A549 (cell line): ENCODE results near the gene CARD14.

Experiments
- BHLHE40 ChIP-seq: IDR thresholded peaks from 2 replicates; pipeline ENCODE4 v1.6.1; 2012; ENCODE audit warnings: low read depth, low read length, inconsistent platforms
- EP300 ChIP-seq, 2 experiments: fragments of >200 bp; sonication (Bioruptor Twin); formaldehyde crosslinking; IDR thresholded peaks; 2 replicates in 1 of 2; 3 replicates in 1 of 2; pipeline ENCODE4 v1.6.1; 2016 to 2017
- KDM5A ChIP-seq: fragments of 200-600 bp; sonication (generic); IDR thresholded peaks from 2 replicates; pipeline ENCODE4 v1.6.1; 2016; ENCODE audit warnings: antibody characterized with exemption, mild to moderate bottlenecking
- PHF8 ChIP-seq: fragments of 200-600 bp; sonication (generic); IDR thresholded peaks from 2 replicates; pipeline ENCODE4 v1.6.1; 2016; ENCODE audit warnings: low read depth, mild to moderate bottlenecking, antibody characterized with exemption, moderate library complexity, borderline replicate concordance
- POLR2A ChIP-seq: IDR thresholded peaks from 2 replicates; pipeline ENCODE4 v1.6.1; 2012; ENCODE audit warnings: mild to moderate bottlenecking, low read length
- RAD21 ChIP-seq, 2 experiments: fragments of >200 bp in 1 of 2; sonication (Bioruptor Twin) in 1 of 2; formaldehyde crosslinking in 1 of 2; IDR thresholded peaks in 1 of 2; conservative IDR thresholded peaks in 1 of 2; 2 replicates in 1 of 2; 3 replicates in 1 of 2; pipeline ENCODE4 v1.6.1; 2012 to 2018; ENCODE audit warnings: inconsistent platforms in 1 of 2
- SMC3 ChIP-seq: fragments of >200 bp; sonication (Bioruptor Twin); formaldehyde crosslinking; IDR thresholded peaks from 3 replicates; pipeline ENCODE4 v1.6.1; 2018; ENCODE audit warnings: inconsistent platforms
- TP53 ChIP-seq: fragments of 250-450 bp; sonication (Bioruptor Pico); IDR thresholded peaks from 2 replicates; pipeline ENCODE4 v1.5.0; 2021; ENCODE audit warnings: mild to moderate bottlenecking, moderate library complexity
- ZFP36 ChIP-seq: fragments of 450-650 bp; IDR thresholded peaks from 2 replicates; pipeline ENCODE4 v1.6.1; 2014; ENCODE audit warnings: borderline replicate concordance; ENCODE audit not compliant: partially characterized antibody
- TF ChIP-seq, protein P1 (sequence below): fragments of >200 bp; sonication (Bioruptor Twin); formaldehyde crosslinking; IDR thresholded peaks from 3 replicates; pipeline ENCODE4 v1.5.1; 2016
- TF ChIP-seq, protein P2 (sequence below): fragments of 250-450 bp; sonication (Bioruptor Pico); IDR thresholded peaks from 2 replicates; pipeline ENCODE4 v1.5.0; 2021; ENCODE audit warnings: mild to moderate bottlenecking, moderate library complexity, borderline replicate concordance
- TF ChIP-seq, protein P3 (sequence below): fragments of 200-600 bp; sonication (generic); IDR thresholded peaks from 2 replicates; pipeline ENCODE4 v1.6.1; 2016; ENCODE audit warnings: antibody characterized with exemption, mild to moderate bottlenecking, moderate library complexity
- TF ChIP-seq, protein P4 (sequence below): fragments of 450-650 bp; IDR thresholded peaks from 2 replicates; pipeline ENCODE4 v1.6.1; 2014; ENCODE audit warnings: antibody characterized with exemption

DNA sequence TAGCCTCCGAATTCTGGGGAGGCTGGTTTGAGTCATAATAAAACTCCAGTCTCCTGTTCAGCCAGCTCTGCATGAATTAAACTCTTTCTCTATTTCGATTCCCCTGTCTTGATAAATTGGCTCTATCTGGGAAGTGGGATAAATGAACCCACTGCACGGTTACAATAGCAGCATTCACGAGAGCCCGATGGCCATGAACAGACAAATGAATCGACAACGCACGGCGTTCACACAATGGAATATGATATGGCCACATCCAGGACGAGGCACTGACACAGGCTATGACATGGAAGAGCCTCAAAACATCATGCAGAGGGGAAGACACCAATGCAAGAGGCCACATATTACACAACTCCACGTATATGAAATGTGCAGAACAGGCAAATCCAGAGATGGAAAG lies 5.6 kb upstream of the CARD14 start:
- TF ChIP-seq EP300 (IDR thresholded peaks at IDR 0.05) (no peak), ZFP36 (no peak), POLR2A (no peak), SMC3 (no peak), TP53 (CRISPR knock-in tag) (no peak), KDM5A (no peak), BHLHE40 (no peak), RAD21 (conservative IDR thresholded peaks at IDR 0.05 in 1 of 2, IDR thresholded peaks at IDR 0.05 in 1 of 2) (no peak), PHF8 (no peak)
- TF ChIP-seq, protein P1, sequence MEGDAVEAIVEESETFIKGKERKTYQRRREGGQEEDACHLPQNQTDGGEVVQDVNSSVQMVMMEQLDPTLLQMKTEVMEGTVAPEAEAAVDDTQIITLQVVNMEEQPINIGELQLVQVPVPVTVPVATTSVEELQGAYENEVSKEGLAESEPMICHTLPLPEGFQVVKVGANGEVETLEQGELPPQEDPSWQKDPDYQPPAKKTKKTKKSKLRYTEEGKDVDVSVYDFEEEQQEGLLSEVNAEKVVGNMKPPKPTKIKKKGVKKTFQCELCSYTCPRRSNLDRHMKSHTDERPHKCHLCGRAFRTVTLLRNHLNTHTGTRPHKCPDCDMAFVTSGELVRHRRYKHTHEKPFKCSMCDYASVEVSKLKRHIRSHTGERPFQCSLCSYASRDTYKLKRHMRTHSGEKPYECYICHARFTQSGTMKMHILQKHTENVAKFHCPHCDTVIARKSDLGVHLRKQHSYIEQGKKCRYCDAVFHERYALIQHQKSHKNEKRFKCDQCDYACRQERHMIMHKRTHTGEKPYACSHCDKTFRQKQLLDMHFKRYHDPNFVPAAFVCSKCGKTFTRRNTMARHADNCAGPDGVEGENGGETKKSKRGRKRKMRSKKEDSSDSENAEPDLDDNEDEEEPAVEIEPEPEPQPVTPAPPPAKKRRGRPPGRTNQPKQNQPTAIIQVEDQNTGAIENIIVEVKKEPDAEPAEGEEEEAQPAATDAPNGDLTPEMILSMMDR = no peak
- TF ChIP-seq, protein P2, sequence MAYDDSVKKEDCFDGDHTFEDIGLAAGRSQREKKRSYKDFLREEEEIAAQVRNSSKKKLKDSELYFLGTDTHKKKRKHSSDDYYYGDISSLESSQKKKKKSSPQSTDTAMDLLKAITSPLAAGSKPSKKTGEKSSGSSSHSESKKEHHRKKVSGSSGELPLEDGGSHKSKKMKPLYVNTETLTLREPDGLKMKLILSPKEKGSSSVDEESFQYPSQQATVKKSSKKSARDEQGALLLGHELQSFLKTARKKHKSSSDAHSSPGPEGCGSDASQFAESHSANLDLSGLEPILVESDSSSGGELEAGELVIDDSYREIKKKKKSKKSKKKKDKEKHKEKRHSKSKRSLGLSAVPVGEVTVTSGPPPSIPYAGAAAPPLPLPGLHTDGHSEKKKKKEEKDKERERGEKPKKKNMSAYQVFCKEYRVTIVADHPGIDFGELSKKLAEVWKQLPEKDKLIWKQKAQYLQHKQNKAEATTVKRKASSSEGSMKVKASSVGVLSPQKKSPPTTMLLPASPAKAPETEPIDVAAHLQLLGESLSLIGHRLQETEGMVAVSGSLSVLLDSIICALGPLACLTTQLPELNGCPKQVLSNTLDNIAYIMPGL (CRISPR knock-in tag) = no peak
- TF ChIP-seq, protein P3, sequence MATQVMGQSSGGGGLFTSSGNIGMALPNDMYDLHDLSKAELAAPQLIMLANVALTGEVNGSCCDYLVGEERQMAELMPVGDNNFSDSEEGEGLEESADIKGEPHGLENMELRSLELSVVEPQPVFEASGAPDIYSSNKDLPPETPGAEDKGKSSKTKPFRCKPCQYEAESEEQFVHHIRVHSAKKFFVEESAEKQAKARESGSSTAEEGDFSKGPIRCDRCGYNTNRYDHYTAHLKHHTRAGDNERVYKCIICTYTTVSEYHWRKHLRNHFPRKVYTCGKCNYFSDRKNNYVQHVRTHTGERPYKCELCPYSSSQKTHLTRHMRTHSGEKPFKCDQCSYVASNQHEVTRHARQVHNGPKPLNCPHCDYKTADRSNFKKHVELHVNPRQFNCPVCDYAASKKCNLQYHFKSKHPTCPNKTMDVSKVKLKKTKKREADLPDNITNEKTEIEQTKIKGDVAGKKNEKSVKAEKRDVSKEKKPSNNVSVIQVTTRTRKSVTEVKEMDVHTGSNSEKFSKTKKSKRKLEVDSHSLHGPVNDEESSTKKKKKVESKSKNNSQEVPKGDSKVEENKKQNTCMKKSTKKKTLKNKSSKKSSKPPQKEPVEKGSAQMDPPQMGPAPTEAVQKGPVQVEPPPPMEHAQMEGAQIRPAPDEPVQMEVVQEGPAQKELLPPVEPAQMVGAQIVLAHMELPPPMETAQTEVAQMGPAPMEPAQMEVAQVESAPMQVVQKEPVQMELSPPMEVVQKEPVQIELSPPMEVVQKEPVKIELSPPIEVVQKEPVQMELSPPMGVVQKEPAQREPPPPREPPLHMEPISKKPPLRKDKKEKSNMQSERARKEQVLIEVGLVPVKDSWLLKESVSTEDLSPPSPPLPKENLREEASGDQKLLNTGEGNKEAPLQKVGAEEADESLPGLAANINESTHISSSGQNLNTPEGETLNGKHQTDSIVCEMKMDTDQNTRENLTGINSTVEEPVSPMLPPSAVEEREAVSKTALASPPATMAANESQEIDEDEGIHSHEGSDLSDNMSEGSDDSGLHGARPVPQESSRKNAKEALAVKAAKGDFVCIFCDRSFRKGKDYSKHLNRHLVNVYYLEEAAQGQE = no peak
- TF ChIP-seq, protein P4, sequence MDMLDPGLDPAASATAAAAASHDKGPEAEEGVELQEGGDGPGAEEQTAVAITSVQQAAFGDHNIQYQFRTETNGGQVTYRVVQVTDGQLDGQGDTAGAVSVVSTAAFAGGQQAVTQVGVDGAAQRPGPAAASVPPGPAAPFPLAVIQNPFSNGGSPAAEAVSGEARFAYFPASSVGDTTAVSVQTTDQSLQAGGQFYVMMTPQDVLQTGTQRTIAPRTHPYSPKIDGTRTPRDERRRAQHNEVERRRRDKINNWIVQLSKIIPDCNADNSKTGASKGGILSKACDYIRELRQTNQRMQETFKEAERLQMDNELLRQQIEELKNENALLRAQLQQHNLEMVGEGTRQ = no peak
